ENCODE data around the gene AMPD1. TPM values are rescaled to one million over a fixed set of nuclear protein-coding genes. Genes with fewer than 3 reads are reported as not detected.

Gene AMPD1
- total and polyA plus RNA-seq, 2 donors (not counting 1 experiment from before 2014, with no cell fraction given): 0.18 TPM; not detected in 1

DNA sequence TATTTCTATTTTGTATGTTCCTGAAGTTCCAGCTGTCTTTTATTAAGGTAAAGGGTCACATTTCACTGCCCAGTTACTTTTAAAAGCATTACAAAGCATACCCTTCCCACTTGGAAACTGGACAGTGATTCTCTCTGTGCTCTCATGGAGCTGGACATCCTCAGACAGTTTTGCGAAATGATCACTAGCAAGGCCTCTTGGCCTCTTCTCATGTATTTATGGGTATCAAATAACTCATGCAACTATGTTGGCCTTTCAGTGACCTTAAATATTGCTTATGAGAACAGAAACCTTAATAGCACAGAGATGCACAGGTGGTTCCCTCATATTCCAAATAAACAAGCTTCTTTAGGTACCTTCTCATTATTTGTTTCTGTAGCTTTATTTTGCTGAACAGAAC is 7.9 kb upstream of the AMPD1 start:
- Mint-ChIP-seq H3K4me3 (no peak overlapping the region), H3K27ac (no peak overlapping the region), H3K27me3 (peaks cover 5% of the 10 kb centered on the region), H3K9me3 (ENCODE audit: insufficient read depth) (no peaks in the 10 kb centered on the region), H3K4me1 (no peaks in the 10 kb centered on the region)
- H3K36me3 ChIP-seq (replicated peaks in 1 of 2; ENCODE audit: control extremely low read depth in 1 of 2, control insufficient read depth in 1 of 2, extremely low read depth in 1 of 2, insufficient read depth in 2 of 2, low read length in 1 of 2): peaks cover 0 to 20% of the 10 kb centered on the region in 2 experiments
- no peak overlapping the region for H3K9ac ChIP-seq (ENCODE audit: low read length)
- no peaks in the 10 kb centered on the region for H3K27me3 ChIP-seq (replicated peaks in 1 of 4; ENCODE audit: control extremely low read depth in 1 of 4, control insufficient read depth in 3 of 4, insufficient read depth in 4 of 4, low read length in 3 of 4)
- H3K4me1 ChIP-seq (ENCODE audit: control insufficient read depth in 2 of 2, insufficient read depth in 2 of 2, low read length in 2 of 2): no peaks in the 10 kb centered on the region
- H3K27ac ChIP-seq (ENCODE audit: low read length in 2 of 2): no peak overlapping the region
- intact Hi-C loops (cut with micrococcal nuclease): no loop called here
- WGBS (ENCODE audit: insufficient coverage): no CpG with 5 or more reads among the region's 1 CpG
- ChIA-PET POLR2A (no interaction called here), CTCF (no interaction called here)
- ATAC-seq (ENCODE audit: low read depth): no peak
- no peaks in the 10 kb centered on the region for H4K20me1 ChIP-seq (ENCODE audit: control insufficient read depth, insufficient read depth, low read length, poor library complexity, severe bottlenecking)
- H3K4me2 ChIP-seq (replicated peaks; ENCODE audit: low read depth, low read length, poor library complexity, severe bottlenecking): no peak overlapping the region
- H3K9me3 ChIP-seq (ENCODE audit: control extremely low read depth in 1 of 3, control insufficient read depth in 2 of 3, insufficient read depth in 1 of 3, low read length in 2 of 3): no peaks in the 10 kb centered on the region
- H3K4me3 ChIP-seq (ENCODE audit: control extremely low read depth in 1 of 5, extremely low read depth in 1 of 5, insufficient read depth in 1 of 5, low read depth in 2 of 5, low read length in 4 of 5): no peak overlapping the region
- TF ChIP-seq, protein P1, sequence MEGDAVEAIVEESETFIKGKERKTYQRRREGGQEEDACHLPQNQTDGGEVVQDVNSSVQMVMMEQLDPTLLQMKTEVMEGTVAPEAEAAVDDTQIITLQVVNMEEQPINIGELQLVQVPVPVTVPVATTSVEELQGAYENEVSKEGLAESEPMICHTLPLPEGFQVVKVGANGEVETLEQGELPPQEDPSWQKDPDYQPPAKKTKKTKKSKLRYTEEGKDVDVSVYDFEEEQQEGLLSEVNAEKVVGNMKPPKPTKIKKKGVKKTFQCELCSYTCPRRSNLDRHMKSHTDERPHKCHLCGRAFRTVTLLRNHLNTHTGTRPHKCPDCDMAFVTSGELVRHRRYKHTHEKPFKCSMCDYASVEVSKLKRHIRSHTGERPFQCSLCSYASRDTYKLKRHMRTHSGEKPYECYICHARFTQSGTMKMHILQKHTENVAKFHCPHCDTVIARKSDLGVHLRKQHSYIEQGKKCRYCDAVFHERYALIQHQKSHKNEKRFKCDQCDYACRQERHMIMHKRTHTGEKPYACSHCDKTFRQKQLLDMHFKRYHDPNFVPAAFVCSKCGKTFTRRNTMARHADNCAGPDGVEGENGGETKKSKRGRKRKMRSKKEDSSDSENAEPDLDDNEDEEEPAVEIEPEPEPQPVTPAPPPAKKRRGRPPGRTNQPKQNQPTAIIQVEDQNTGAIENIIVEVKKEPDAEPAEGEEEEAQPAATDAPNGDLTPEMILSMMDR (IDR thresholded peaks at IDR 0.05): no peak
- TF ChIP-seq EZH2 (IDR thresholded peaks at IDR 0.05; ENCODE audit: borderline replicate concordance, insufficient read depth, low read depth, low read length, poor library complexity, severe bottlenecking): no peak
- H3K79me2 ChIP-seq (ENCODE audit: control insufficient read depth, insufficient read depth, low read length): no peaks in the 10 kb centered on the region
- H2AFZ ChIP-seq (ENCODE audit: insufficient read depth, low read depth, low read length, poor library complexity, severe bottlenecking): no peak overlapping the region
- DNase-seq: no peak

DNA sequence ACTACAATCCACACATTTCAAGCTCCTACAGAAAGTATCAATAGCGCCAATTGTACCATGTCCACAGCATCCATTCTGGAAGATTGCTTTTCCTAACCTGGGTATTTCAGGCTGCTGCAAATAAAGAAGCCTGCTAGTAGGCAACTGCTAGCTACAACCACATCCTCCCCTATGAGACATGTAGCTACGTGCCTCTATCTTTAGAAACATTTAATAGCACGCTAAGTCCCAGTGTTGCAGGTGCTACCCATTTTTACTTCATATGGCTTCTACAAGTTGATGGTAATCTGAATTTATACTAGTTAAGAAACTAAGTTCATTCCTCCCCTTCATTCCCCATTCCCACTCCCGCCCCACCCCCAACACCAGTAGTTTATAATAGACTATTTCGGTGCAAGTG is 7.4 kb upstream of the AMPD1 start:
- POLR2A ChIA-PET: no interaction called here

More for the DNA sequence above, 7.4 kb upstream of the AMPD1 start:
- Histone ChIP-seq H3K27ac (ENCODE audit: low read length in 2 of 2) (no peak overlapping the region), H3K27me3 (replicated peaks in 1 of 4; ENCODE audit: control extremely low read depth in 1 of 4, control insufficient read depth in 3 of 4, insufficient read depth in 4 of 4, low read length in 3 of 4) (no peaks in the 10 kb centered on the region), H3K4me2 (replicated peaks; ENCODE audit: low read depth, low read length, poor library complexity, severe bottlenecking) (no peak overlapping the region), H3K9ac (ENCODE audit: low read length) (no peak overlapping the region), H3K4me1 (ENCODE audit: control insufficient read depth in 2 of 2, insufficient read depth in 2 of 2, low read length in 2 of 2) (no peaks in the 10 kb centered on the region), H4K20me1 (ENCODE audit: control insufficient read depth, insufficient read depth, low read length, poor library complexity, severe bottlenecking) (no peaks in the 10 kb centered on the region), H2AFZ (ENCODE audit: insufficient read depth, low read depth, low read length, poor library complexity, severe bottlenecking) (no peak overlapping the region), H3K9me3 (ENCODE audit: control extremely low read depth in 1 of 3, control insufficient read depth in 2 of 3, insufficient read depth in 1 of 3, low read length in 2 of 3) (no peaks in the 10 kb centered on the region), H3K4me3 (ENCODE audit: control extremely low read depth in 1 of 5, extremely low read depth in 1 of 5, insufficient read depth in 1 of 5, low read depth in 2 of 5, low read length in 4 of 5) (no peak overlapping the region), H3K36me3 (replicated peaks in 1 of 2; ENCODE audit: control extremely low read depth in 1 of 2, control insufficient read depth in 1 of 2, extremely low read depth in 1 of 2, insufficient read depth in 2 of 2, low read length in 1 of 2) (peaks cover 0 to 15% of the 10 kb centered on the region in 2 experiments), H3K79me2 (ENCODE audit: control insufficient read depth, insufficient read depth, low read length) (no peaks in the 10 kb centered on the region)
- TF ChIP-seq EZH2 (IDR thresholded peaks at IDR 0.05; ENCODE audit: borderline replicate concordance, insufficient read depth, low read depth, low read length, poor library complexity, severe bottlenecking): no peak
- TF ChIP-seq, protein P1 (IDR thresholded peaks at IDR 0.05): no peak
- CTCF ChIA-PET: no interaction called here
- WGBS (ENCODE audit: insufficient coverage): 100% methylated on average over 1 of the region's 5 CpGs
- H3K4me3 Mint-ChIP-seq: no peak overlapping the region
- no peak for ATAC-seq (ENCODE audit: low read depth)
- no peak for DNase-seq
- H3K27ac Mint-ChIP-seq: no peak overlapping the region
- H3K4me1 Mint-ChIP-seq: no peaks in the 10 kb centered on the region
- intact Hi-C loops (cut with micrococcal nuclease): no loop called here
- H3K27me3 Mint-ChIP-seq: peaks cover 7% of the 10 kb centered on the region
- no peaks in the 10 kb centered on the region for H3K9me3 Mint-ChIP-seq (ENCODE audit: insufficient read depth)

Measured in B cell (primary cell).